Endothelial cell (in vitro differentiated cells): ENCODE data around the gene PARP4. TPM values are rescaled to one million over a fixed set of nuclear protein-coding genes. Genes with fewer than 3 reads are reported as not detected.
"Not testable (repeated sequence)": the region's sequence is repeated elsewhere in the genome, so short reads cannot be mapped to it uniquely, and the experiment has no call there.

Source experiments
- DNase-seq: peaks from one replicate; pipeline ENCODE4 v3.0.0; 2021; ENCODE audit warnings: low spot score
- H3K27ac Mint-ChIP-seq: one replicate; pipeline ENCODE4 v1.8.0; 2021; ENCODE audit warnings: mixed read lengths, inconsistent platforms; ENCODE audit not compliant: unreplicated experiment
- H3K27me3 Mint-ChIP-seq: one replicate; pipeline ENCODE4 v1.8.0; 2021; ENCODE audit warnings: mild to moderate bottlenecking, moderate library complexity, mixed read lengths, inconsistent platforms; ENCODE audit not compliant: unreplicated experiment
- H3K36me3 Mint-ChIP-seq: one replicate; pipeline ENCODE4 v1.8.0; 2021; ENCODE audit warnings: mild to moderate bottlenecking, low read depth, mixed read lengths, inconsistent platforms; ENCODE audit not compliant: unreplicated experiment
- H3K4me1 Mint-ChIP-seq: one replicate; pipeline ENCODE4 v1.8.0; 2021; ENCODE audit warnings: mild to moderate bottlenecking, mixed read lengths, inconsistent platforms; ENCODE audit not compliant: unreplicated experiment
- H3K4me3 Mint-ChIP-seq: one replicate; pipeline ENCODE4 v1.8.0; 2021; ENCODE audit warnings: mild to moderate bottlenecking, mixed read lengths, inconsistent platforms; ENCODE audit not compliant: unreplicated experiment
- H3K9me3 Mint-ChIP-seq: one replicate; pipeline ENCODE4 v1.8.0; 2021; ENCODE audit warnings: mixed read lengths, inconsistent platforms; ENCODE audit not compliant: unreplicated experiment
- total RNA-seq: library from RNA; stranded (reverse); fragmentation: NEBNext Ultra II Directional; extraction: Animal tissue kit (Norgen Biotek cat#: 25700); gene quantifications from one replicate; pipeline ENCODE4 v1.2.1, GENCODE V29; 2021; ENCODE audit not compliant: unreplicated experiment
- TF ChIP-seq, protein P1 (sequence below): fragments of 200-600 bp; sonication (generic); IDR thresholded peaks from one replicate; pipeline ENCODE4 v1.5.0; 2021; ENCODE audit warnings: antibody characterized with exemption; ENCODE audit not compliant: unreplicated experiment

The PARP4 gene
- total RNA-seq, 1 donor from 2014 or later, result 31.8 TPM

DNA sequence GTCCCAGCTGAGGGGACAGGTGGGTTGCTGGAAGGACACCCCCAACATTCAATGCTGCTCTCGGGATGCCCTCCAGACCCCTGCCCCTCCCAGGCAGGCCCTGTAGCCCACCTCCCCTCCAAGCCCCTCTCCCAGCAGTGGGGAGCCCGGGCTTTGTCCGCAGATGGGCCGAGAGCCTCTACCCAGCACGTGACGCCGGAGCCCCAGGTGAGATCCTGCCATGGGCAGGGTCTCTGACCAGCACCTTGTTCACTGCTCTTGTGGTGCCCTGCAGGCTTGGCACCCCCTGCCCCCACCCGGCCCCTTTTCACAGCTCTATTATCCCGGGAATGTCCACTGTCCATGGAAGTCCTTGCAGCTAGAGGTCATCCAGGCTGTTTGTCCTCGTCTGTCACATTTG lies 126.7 kb downstream of the PARP4 start:
- H3K9me3 Mint-ChIP-seq, result no peaks in the 10 kb centered on the region
- peaks cover 9% of the 10 kb centered on the region for H3K27me3 Mint-ChIP-seq
- no peak overlapping the region for H3K4me3 Mint-ChIP-seq
- H3K27ac Mint-ChIP-seq, result no peak overlapping the region
- TF ChIP-seq, protein P1, sequence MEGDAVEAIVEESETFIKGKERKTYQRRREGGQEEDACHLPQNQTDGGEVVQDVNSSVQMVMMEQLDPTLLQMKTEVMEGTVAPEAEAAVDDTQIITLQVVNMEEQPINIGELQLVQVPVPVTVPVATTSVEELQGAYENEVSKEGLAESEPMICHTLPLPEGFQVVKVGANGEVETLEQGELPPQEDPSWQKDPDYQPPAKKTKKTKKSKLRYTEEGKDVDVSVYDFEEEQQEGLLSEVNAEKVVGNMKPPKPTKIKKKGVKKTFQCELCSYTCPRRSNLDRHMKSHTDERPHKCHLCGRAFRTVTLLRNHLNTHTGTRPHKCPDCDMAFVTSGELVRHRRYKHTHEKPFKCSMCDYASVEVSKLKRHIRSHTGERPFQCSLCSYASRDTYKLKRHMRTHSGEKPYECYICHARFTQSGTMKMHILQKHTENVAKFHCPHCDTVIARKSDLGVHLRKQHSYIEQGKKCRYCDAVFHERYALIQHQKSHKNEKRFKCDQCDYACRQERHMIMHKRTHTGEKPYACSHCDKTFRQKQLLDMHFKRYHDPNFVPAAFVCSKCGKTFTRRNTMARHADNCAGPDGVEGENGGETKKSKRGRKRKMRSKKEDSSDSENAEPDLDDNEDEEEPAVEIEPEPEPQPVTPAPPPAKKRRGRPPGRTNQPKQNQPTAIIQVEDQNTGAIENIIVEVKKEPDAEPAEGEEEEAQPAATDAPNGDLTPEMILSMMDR, result no peak
- DNase-seq, result no peak
- peaks cover 3% of the 10 kb centered on the region for H3K36me3 Mint-ChIP-seq
- H3K4me1 Mint-ChIP-seq, result no peaks in the 10 kb centered on the region

GRCh38 chr13:24384946-24385345 lies 127.6 kb downstream of the PARP4 start:
- H3K36me3 Mint-ChIP-seq, H3K4me1 Mint-ChIP-seq, DNase-seq, H3K27ac Mint-ChIP-seq, H3K27me3 Mint-ChIP-seq, H3K4me3 Mint-ChIP-seq, H3K9me3 Mint-ChIP-seq: not testable (repeated sequence)

- H3K36me3 Mint-ChIP-seq, H3K9me3 Mint-ChIP-seq, DNase-seq, H3K4me3 Mint-ChIP-seq, H3K27me3 Mint-ChIP-seq, H3K4me1 Mint-ChIP-seq: not testable (repeated sequence)
- peak overlapping the region; percentile 68 for H3K27ac Mint-ChIP-seq
These were observed 128.5 kb downstream of the PARP4 start for GRCh38 chr13:24384091-24384490.

DNA sequence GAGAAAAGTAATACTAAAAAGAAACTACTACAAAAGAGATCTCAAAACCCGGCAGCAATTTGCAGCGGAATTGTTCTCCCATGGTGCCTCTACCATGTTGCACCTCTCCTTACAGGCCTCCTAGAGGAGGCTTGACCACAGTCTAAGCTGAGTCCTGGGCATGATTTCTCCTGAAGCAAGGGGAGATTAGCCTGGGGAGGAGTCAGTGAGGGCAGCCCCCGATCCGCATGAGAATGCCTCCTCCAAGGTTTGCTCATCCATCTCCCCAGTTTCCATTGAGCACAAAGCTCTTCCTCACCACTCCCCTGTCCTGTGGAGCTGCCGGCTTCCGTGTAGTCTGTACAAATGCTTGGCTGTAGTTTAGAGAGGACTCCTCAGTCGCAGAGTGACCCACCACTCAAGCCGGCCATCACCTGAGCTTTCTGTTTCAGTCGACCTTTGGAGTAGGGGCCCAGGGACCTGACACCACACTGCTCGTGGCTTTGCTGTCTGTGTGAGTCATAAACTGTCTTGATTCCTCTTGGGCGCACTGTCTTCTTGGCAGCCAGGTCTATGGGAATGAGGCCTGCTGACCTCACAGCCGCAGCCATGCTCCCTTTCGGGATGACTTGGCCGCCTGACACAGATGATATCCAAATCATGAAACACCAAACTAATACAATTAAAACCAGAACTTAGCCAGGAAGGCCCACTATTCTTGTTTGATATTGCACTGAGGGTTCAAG lies 130.9 kb downstream of the PARP4 start:
- Mint-ChIP-seq H3K36me3 (peaks cover 3% of the 10 kb centered on the region), H3K9me3 (no peaks in the 10 kb centered on the region), H3K27me3 (peaks cover 2% of the 10 kb centered on the region), H3K4me3 (no peak overlapping the region), H3K4me1 (no peaks in the 10 kb centered on the region), H3K27ac (no peak overlapping the region)
- TF ChIP-seq, protein P1, result no peak
- no peak for DNase-seq

DNA sequence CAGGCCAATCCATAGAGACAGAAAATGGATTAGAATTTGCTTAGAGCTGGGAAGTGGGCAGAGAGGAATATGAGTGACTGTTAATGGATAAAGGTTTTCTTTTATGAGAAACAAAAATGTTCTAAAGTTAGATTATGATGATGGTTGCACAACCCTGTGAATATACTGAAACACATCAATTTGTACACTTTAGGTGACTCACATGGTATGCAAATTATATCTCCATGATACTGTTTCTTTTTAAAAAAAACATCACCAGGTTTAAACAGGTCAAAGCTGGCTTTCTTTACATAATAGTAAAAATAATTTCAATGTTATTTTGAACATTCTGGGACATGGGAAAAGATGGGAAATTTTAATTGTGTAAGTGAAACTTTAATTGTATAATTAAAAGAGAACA lies 131.7 kb downstream of the PARP4 start:
- not testable (repeated sequence) for H3K4me1 Mint-ChIP-seq, DNase-seq, H3K36me3 Mint-ChIP-seq, H3K4me3 Mint-ChIP-seq, H3K27ac Mint-ChIP-seq, H3K27me3 Mint-ChIP-seq, H3K9me3 Mint-ChIP-seq

DNA sequence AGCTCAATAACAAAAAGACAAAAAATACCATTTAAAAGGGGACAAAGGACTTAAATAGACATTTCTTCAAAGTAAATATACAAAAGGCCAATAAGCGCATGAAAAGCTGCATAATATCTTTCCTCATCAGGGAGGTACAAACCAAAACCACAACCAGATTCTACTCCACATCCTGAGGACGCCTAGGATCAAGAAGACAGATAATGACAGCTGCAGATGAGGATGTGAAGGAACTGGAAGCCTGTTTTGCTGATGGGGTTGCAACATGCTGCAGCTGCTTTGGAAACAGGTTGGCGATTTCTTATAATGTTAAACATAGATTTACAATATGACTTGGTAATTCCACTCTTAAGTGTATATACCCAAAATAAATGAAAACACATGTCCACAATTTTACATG lies 132.4 kb downstream of the PARP4 start:
- H3K4me1 Mint-ChIP-seq, H3K36me3 Mint-ChIP-seq, H3K27me3 Mint-ChIP-seq, H3K9me3 Mint-ChIP-seq, H3K4me3 Mint-ChIP-seq, H3K27ac Mint-ChIP-seq, DNase-seq: not testable (repeated sequence)

DNA sequence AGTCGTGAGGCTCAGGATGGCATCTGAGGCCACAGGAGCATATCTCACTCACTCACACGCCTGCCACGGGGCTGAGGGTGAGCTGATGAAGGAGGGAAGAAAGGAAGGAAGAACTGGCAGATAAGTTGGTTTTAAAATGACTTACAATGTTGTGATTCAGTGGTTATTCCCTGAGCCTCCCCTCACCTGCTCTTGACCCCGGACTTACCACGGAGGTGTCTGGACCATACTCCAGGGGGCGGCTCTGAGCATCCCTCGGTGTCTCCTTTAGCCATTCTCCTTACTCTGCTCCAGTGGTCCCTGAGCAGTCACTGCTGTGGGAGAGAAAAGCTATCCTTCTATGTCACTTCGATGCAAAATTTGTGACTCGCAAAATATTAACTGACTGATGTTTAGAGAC lies 141.3 kb downstream of the PARP4 start:
- H3K4me3 Mint-ChIP-seq, H3K27me3 Mint-ChIP-seq, H3K27ac Mint-ChIP-seq, H3K36me3 Mint-ChIP-seq, DNase-seq, H3K9me3 Mint-ChIP-seq, H3K4me1 Mint-ChIP-seq: not testable (repeated sequence)

Other genes with a start within 250 kb of the PARP4 start
- gene C1QTNF9, start 203.2 kb downstream of the PARP4 start, total RNA-seq, result not detected
- gene ATP12A, start 167.6 kb upstream of the PARP4 start, total RNA-seq, result 0.64 TPM